IPS-15b (cell line): ENCODE results near the gene GPC6.

ENCODE experiments used
- H3K27me3 ChIP-seq: one replicate; pipeline ENCODE4 v1.6.1; 2013; ENCODE audit warnings: low read length; ENCODE audit not compliant: control insufficient read depth, insufficient read depth
- H3K36me3 ChIP-seq: one replicate; pipeline ENCODE4 v1.6.1; 2013; ENCODE audit warnings: low read length; ENCODE audit not compliant: control insufficient read depth, insufficient read depth
- H3K4me1 ChIP-seq: one replicate; pipeline ENCODE4 v1.6.1; 2013; ENCODE audit warnings: mild to moderate bottlenecking, low read length; ENCODE audit not compliant: control insufficient read depth, insufficient read depth
- H3K4me3 ChIP-seq: one replicate; pipeline ENCODE4 v1.5.1; 2013; ENCODE audit warnings: low read depth, low read length
- H3K9ac ChIP-seq: one replicate; pipeline ENCODE4 v1.6.1; 2013; ENCODE audit warnings: low read depth, mild to moderate bottlenecking, low read length
- H3K9me3 ChIP-seq: one replicate; pipeline ENCODE4 v1.6.1; 2013; ENCODE audit warnings: mild to moderate bottlenecking, low read length; ENCODE audit not compliant: control insufficient read depth, insufficient read depth

Gene GPC6

DNA sequence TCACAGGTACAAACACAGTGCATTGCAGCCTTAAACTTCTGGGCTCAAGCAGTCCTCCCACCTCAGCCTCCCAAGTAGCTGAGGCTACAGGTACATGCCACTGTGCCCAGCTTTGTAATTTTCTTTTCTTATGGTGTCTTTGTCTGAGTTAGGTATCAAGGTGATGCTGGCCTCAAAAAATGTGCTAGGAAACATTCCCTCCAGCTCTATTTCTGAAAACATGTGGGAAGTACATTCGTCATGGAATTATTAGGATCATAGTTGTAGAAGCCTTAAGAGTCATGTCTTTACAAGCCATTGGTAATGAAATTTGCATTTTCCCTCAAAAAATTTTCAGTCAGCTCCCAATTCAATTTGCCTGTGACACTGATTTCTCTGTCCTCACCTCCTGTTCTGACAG lies 1021.3 kb downstream of the GPC6 start:
- no peak overlapping the region for H3K9ac ChIP-seq
- H3K4me3 ChIP-seq, result no peak overlapping the region
- H3K9me3 ChIP-seq, result no peaks in the 10 kb centered on the region
- no peaks in the 10 kb centered on the region for H3K36me3 ChIP-seq
- H3K4me1 ChIP-seq, result peaks cover 3% of the 10 kb centered on the region
- no peaks in the 10 kb centered on the region for H3K27me3 ChIP-seq

DNA sequence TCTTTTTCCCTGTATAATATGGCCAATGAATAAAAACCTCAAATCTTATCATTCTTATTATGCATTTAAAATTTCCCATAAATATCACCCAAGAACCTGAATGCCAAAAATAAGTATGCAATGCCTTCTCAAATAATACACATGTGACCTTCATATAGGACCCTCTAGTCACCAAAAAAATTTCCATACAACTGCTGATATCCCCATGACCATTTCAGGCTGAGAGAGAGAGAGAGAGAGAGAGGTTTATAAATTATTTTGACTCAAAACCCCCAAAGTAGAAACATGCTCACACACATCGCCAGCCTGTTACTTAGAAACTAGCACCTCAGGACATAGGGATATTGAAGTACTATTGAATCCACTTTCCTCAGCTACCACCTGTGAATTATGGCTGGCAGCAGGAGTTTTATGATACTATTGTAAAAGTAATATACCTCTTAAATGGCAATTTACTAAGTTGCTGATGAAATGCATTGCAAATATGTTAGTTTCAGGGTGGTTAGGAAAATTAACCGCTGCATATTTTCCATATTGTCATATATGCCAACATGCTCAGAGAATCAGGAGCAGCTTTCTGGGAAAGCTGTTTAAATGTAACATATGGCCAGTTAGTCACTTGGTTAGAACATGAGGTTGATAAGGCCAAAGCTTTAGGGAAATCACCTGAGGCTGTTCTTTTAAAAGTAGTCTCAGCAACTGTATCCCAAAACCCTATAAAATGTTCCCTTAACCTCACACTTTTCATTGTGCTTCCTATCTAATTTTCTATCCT lies 1022.0 kb downstream of the GPC6 start:
- no peak overlapping the region for H3K4me3 ChIP-seq
- H3K9ac ChIP-seq, result no peak overlapping the region
- H3K9me3 ChIP-seq, result no peaks in the 10 kb centered on the region
- peaks cover 3% of the 10 kb centered on the region for H3K4me1 ChIP-seq
- H3K27me3 ChIP-seq, result no peaks in the 10 kb centered on the region
- no peaks in the 10 kb centered on the region for H3K36me3 ChIP-seq

DNA sequence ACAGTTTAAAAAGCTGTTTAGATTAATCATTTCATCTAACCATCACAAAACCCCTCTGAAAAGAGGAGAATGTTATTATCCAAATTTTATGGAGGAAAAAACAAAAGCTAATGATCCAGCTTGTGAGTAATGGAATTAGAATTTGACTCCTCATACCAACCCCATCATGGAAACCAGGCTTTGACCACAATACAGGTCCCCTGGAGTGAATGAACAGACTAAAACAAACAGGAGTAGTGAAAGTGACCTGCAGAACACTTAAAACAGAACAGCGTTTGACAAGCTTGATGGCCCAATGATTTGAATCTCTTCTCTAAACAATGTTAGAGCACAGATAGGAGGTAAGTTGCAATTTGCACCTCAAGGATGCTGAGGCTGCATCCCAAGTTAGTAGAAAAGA lies 1022.9 kb downstream of the GPC6 start:
- Histone ChIP-seq H3K9me3 (no peaks in the 10 kb centered on the region), H3K4me1 (peaks cover 3% of the 10 kb centered on the region), H3K4me3 (no peak overlapping the region), H3K27me3 (no peaks in the 10 kb centered on the region), H3K36me3 (no peaks in the 10 kb centered on the region), H3K9ac (no peak overlapping the region)

DNA sequence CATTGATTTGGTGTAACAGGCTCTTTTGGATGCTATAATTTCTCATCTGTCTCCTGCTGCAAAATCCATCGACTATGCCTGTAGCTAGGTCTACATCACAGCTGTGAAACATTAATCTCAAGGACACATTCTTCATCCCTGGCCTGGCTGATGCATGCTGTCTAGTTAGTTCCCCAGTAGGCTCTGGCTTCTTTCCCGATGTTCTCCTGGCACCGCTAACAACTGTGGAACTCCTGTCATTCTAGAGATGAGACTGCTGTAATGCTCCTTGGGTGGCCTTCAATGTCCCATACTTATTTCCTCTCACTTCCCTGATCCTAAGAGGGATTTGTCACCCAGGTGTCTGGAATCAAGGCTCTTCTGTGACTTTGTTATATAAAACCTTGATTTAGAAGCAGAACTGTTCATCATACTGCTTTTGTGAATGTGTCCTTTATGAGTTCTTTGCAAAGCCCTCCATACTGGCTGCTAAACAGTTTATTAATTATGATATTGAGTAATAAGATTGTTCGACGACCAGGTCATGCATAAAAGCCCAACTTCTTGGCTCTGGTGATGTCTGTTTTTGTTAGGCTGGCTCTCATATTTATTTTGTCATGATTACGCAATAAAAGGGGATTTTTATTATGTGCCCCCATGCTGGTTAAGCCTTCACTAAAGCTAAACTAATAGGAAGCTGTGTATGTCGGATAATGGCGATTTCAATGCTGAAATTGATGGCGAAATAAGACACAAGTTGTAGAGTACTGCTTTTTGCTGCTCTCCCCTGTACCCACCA lies 1025.4 kb downstream of the GPC6 start:
- no peaks in the 10 kb centered on the region for H3K9me3 ChIP-seq
- no peaks in the 10 kb centered on the region for H3K27me3 ChIP-seq
- H3K4me3 ChIP-seq, result no peak overlapping the region
- H3K4me1 ChIP-seq, result peaks cover 3% of the 10 kb centered on the region
- H3K36me3 ChIP-seq, result no peaks in the 10 kb centered on the region
- no peak overlapping the region for H3K9ac ChIP-seq

DNA sequence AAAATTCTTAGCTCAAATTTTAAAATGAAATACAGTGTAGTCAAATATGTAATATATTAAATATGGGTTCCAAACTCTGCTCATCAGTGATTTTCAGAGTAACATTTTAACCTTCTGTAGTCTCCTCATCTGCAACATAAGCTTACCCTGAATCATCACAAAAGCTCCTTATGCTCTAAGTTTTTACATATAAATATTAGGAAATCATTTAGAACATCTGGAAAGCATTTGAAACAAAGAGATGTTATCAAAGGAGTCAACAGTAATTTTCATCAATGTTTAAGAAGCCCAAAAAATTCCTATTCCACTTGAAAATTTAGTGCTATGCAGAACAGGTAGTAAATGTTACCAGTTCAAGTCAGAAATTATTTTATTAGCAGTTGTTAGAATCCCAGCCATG lies 1028.1 kb downstream of the GPC6 start:
- Histone ChIP-seq H3K4me1 (peaks cover 2% of the 10 kb centered on the region), H3K27me3 (no peaks in the 10 kb centered on the region), H3K9ac (no peak overlapping the region), H3K9me3 (no peaks in the 10 kb centered on the region), H3K4me3 (no peak overlapping the region), H3K36me3 (no peaks in the 10 kb centered on the region)

DNA sequence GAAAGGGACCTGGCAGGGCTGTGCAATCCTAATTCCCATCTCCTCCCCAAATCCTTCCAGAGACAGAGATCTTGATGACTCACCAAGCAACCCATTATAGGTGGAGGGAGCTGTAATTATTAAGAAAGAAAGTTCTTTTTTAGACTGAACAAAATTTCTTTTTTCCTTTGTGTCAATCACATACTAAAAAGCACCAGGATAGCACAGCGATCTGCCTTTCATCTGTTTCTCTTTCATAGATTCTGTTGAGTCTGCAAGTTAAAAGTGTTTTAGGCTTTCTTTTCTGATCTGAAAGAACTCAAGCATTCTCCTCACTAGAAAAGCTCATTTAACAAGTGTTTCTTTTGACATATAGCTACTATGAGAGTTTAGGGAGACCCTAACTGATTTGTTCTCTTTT lies 1030.1 kb downstream of the GPC6 start:
- H3K27me3 ChIP-seq, result no peaks in the 10 kb centered on the region
- no peak overlapping the region for H3K9ac ChIP-seq
- no peaks in the 10 kb centered on the region for H3K9me3 ChIP-seq
- no peaks in the 10 kb centered on the region for H3K4me1 ChIP-seq
- no peaks in the 10 kb centered on the region for H3K36me3 ChIP-seq
- no peak overlapping the region for H3K4me3 ChIP-seq

DNA sequence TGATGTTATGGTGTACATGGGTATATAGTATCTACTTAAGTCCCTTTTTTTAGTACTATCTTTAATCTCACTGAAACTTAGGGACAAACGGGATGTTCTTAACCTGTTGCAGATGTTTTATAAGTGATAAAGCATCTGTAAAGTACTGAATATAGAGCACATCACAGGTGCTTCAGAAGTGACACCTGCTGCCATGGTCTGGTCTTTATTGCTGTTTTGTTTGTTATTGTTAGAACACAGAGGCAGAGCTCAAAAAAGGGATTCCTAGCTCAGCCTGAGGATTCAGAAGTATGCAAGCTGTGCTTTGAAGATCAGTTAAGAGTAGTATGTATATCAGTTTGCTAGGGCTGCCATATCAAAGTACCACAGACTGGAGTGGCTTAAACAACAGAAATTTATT lies 1033.4 kb downstream of the GPC6 start:
- H3K9me3 ChIP-seq, result no peaks in the 10 kb centered on the region
- no peak overlapping the region for H3K4me3 ChIP-seq

DNA sequence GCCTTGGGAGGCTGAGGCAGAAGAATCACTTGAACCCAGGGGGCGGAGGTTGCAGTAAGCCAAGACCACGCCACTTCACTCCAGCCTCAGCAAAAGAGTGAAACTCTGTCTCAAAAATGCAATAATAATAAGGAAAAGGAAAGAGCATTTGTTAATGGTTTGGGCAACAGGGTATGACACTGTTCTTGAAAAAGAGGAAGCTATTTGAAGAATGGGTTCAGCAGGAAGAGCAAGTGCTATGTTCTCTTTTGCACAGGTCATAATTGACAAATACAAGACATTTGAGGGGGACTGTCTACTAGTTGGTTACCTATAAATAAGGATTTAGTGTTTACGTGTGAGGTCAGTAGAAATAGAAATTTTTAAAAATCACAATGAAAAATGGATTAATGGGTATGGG lies 1034.6 kb downstream of the GPC6 start:
- Histone ChIP-seq H3K27me3 (no peaks in the 10 kb centered on the region), H3K4me1 (no peaks in the 10 kb centered on the region), H3K9ac (no peak overlapping the region), H3K9me3 (no peaks in the 10 kb centered on the region), H3K4me3 (no peak overlapping the region), H3K36me3 (no peaks in the 10 kb centered on the region)

More for the DNA sequence above, 1033.4 kb downstream of the GPC6 start:
- H3K4me1 ChIP-seq, result no peaks in the 10 kb centered on the region
- no peak overlapping the region for H3K9ac ChIP-seq
- no peaks in the 10 kb centered on the region for H3K27me3 ChIP-seq
- no peaks in the 10 kb centered on the region for H3K36me3 ChIP-seq

DNA sequence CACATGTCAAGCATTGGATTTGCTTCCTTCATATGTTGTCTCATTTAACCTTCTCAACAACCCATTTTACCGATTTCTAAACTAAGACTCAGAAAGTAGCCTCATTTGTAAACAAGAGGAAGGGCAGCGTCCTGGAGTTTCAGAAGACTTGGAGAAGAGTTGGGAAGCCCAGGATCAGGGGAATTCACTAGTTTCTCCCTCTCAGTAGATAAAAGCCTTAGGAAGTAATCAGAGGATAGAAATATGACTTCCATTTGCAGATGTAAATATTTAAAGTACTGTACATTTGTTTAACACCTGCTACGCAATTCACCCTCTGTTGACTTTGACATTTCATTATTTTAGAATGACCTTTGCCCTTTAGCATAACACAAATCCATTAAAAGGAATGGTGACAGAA lies 1036.4 kb downstream of the GPC6 start:
- Histone ChIP-seq H3K4me3 (no peak overlapping the region), H3K4me1 (no peaks in the 10 kb centered on the region), H3K9ac (no peak overlapping the region), H3K36me3 (no peaks in the 10 kb centered on the region), H3K9me3 (no peaks in the 10 kb centered on the region), H3K27me3 (no peaks in the 10 kb centered on the region)

DNA sequence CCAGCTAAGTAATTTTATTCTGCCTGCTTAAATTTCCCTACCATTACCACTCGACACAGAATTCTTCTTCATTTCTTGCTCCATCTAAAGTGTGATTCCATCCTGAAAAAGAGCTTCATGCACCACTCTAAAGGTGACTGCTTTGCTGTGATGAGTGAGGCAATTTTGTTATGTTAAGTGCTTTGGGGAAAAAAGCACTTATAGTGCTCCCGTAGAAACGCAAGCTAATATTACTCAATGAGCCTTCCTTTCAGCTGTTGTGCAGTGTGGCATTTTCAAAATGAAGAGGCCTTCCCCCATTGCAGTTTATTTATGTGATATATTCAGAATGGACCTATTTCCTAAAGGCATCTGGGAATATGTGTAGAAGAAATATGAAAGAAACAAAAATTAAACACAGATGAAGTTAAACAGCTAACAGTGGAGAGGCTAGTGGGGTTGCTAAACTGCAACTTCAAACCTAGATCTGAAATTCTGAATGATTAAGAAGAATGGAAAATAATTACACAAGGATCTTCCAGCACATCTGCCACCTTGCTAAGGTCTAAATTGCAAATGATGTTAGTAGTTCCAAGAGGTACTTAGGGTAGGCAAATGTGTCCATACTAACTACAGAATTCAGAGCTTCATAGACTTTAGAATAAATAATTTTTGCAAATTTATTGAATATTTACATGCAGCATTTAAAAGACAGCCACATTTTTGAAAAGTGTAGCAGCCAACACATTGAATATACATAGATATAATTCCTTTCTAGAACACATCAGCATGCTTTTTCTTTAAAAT lies 1041.2 kb downstream of the GPC6 start:
- Histone ChIP-seq H3K27me3 (no peaks in the 10 kb centered on the region), H3K9ac (no peak overlapping the region), H3K4me3 (no peak overlapping the region), H3K36me3 (no peaks in the 10 kb centered on the region), H3K9me3 (no peaks in the 10 kb centered on the region), H3K4me1 (no peaks in the 10 kb centered on the region)

DNA sequence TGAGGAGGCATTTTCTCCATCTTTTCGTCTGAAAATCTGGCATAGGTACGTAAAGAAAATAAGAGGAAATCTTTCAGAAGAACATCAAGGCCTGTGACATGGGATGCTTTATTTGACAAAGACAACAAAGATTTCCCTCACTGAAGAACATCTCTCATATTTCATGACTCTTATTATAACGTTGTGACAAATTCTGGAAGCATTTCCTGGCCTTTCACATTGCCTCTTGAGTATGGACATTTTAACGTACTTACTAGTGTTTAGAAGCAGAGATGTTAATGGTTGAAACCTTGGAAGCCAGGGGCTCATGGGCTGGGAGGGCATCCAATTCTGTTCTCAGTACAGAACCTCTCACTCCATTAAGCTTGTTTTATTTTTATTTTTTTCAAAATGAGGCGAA lies 1042.1 kb downstream of the GPC6 start:
- H3K4me1 ChIP-seq, result no peaks in the 10 kb centered on the region
- no peaks in the 10 kb centered on the region for H3K36me3 ChIP-seq
- no peaks in the 10 kb centered on the region for H3K27me3 ChIP-seq
- no peak overlapping the region for H3K9ac ChIP-seq
- H3K9me3 ChIP-seq, result no peaks in the 10 kb centered on the region
- H3K4me3 ChIP-seq, result no peak overlapping the region
